GM12878 (cell line): ENCODE measurements around the gene MYO9B. TPM values are rescaled to one million over a fixed set of nuclear protein-coding genes. Genes with fewer than 3 reads are reported as not detected.

ENCODE experiments used
- ATAC-seq: fragments of 200-7000 bp; cut with Tn5 transposase; 3 replicates; pipeline ENCODE4 v1.9.1; 2020; ENCODE audit warnings: mild to moderate bottlenecking, moderate library complexity
- BruUV-seq: library from RNA; stranded (reverse); fragments of 400-500 nt; replicated peaks from 2 replicates; lab custom pipeline; 2021; lab: Mats Ljungman, UMichigan
- CTCF ChIA-PET: fragments of 300-600 bp; sonication (Branson Sonifier 250); formaldehyde crosslinking; extraction: SDS; loops from one replicate; lab custom pipeline; 2021; ENCODE audit warnings: inconsistent platforms; lab: Yijun Ruan, JAX
- POLR2A ChIA-PET: fragments of 350-600 bp; formaldehyde crosslinking; extraction: SDS; loops from one replicate; lab custom pipeline; 2021; ENCODE audit warnings: inconsistent platforms; lab: Charles Lee
- RAD21 ChIA-PET: fragments of 300-600 bp; sonication (Branson Sonifier 250); formaldehyde crosslinking; loops from one replicate; lab custom pipeline; 2023; ENCODE audit warnings: antibody characterized with exemption; ENCODE audit not compliant: unreplicated experiment; lab: Charles Lee
- SMC1A ChIA-PET: fragments of 300-600 bp; sonication (Branson Sonifier 250); formaldehyde crosslinking; loops from one replicate; lab custom pipeline; 2023; ENCODE audit not compliant: unreplicated experiment, uncharacterized antibody; lab: Charles Lee
- DNase-seq: peaks from one replicate; pipeline ENCODE4 v3.0.0-alpha.2; 2011; ENCODE audit warnings: low read depth, low spot score
- FAIRE-seq: peaks from 3 replicates; lab custom pipeline; 2011; peaks lifted over from hg19 to GRCh38; lab: Jason Lieb, UNC
- H2AFZ ChIP-seq: 2 replicates; pipeline ENCODE4 v1.6.0; 2011; ENCODE audit warnings: low read depth, low read length, control low read depth; ENCODE audit not compliant: control insufficient read depth
- H3K27ac ChIP-seq: 2 replicates; pipeline ENCODE4 v1.5.1; 2011; ENCODE audit warnings: control low read depth; ENCODE audit not compliant: control insufficient read depth, insufficient read depth
- H3K27me3 ChIP-seq, 2 experiments: replicated peaks in 1 of 2; 2 replicates each; pipeline versions ENCODE4 v1.6.0 to v1.6.1; 2011; ENCODE audit warnings: low read length in 1 of 2; ENCODE audit not compliant: control insufficient read depth in 2 of 2, insufficient read depth in 2 of 2
- H3K36me3 ChIP-seq, 2 experiments: 2 replicates each; pipeline ENCODE4 v1.5.1; 2011; ENCODE audit warnings: low read length in 1 of 2; ENCODE audit not compliant: control insufficient read depth in 2 of 2, insufficient read depth in 2 of 2
- H3K4me1 ChIP-seq: 2 replicates; pipeline ENCODE4 v1.6.1; 2011; ENCODE audit warnings: mild to moderate bottlenecking, low read length, moderate library complexity, mixed read lengths; ENCODE audit not compliant: control insufficient read depth, insufficient read depth
- H3K4me2 ChIP-seq: 2 replicates; pipeline ENCODE4 v1.6.0; 2011; ENCODE audit warnings: control low read depth; ENCODE audit not compliant: control insufficient read depth, insufficient read depth
- H3K4me3 ChIP-seq: fragments of 200-600 bp; sonication (generic); 2 replicates; pipeline ENCODE4 v1.5.1; 2016
- H3K79me2 ChIP-seq: 2 replicates; pipeline ENCODE4 v1.6.0; 2011; ENCODE audit warnings: low read length; ENCODE audit not compliant: control insufficient read depth, insufficient read depth
- H3K9ac ChIP-seq: 2 replicates; pipeline ENCODE4 v1.8.0; 2011; ENCODE audit warnings: low read length, control low read depth, mixed read lengths; ENCODE audit not compliant: control insufficient read depth, insufficient read depth
- H3K9me3 ChIP-seq: replicated peaks from 3 replicates; pipeline ENCODE4 v1.5.1; 2011; ENCODE audit warnings: mild to moderate bottlenecking, low read length; ENCODE audit not compliant: control insufficient read depth, insufficient read depth
- H4K20me1 ChIP-seq: 2 replicates; pipeline ENCODE4 v1.6.0; 2011; ENCODE audit not compliant: control insufficient read depth, insufficient read depth
- CBX3 ChIP-seq: fragments of 200-600 bp; sonication (generic); IDR thresholded peaks from 2 replicates; pipeline ENCODE4 v1.6.1; 2016; ENCODE audit warnings: low read depth, borderline replicate concordance
- ETV6 ChIP-seq, 2 experiments: fragments of 450-650 bp in 1 of 2; IDR thresholded peaks in 1 of 2; conservative IDR thresholded peaks in 1 of 2; 2 replicates each; pipeline ENCODE4 v1.6.1; 2014; ENCODE audit warnings: antibody characterized with exemption in 1 of 2, borderline replicate concordance in 1 of 2, low read depth in 1 of 2, mild to moderate bottlenecking in 1 of 2, moderate library complexity in 1 of 2
- FOXK2 ChIP-seq: fragments of 450-650 bp; IDR thresholded peaks from 2 replicates; pipeline ENCODE4 v1.6.1; 2017; ENCODE audit warnings: mild to moderate bottlenecking, moderate library complexity
- HDAC2 ChIP-seq: fragments of 200-600 bp; sonication (generic); IDR thresholded peaks from 2 replicates; pipeline ENCODE4 v1.6.1; 2017
- NKRF ChIP-seq: fragments of 450-650 bp; conservative IDR thresholded peaks from 2 replicates; pipeline ENCODE4 v1.6.1; 2017; ENCODE audit warnings: mild to moderate bottlenecking, moderate library complexity
- RFX5 ChIP-seq: IDR thresholded peaks from 2 replicates; pipeline ENCODE4 v1.6.1; 2011; ENCODE audit warnings: low read depth, low read length, improper control_type of control experiment
- SMARCA5 ChIP-seq: fragments of 450-650 bp; IDR thresholded peaks from 2 replicates; pipeline ENCODE4 v1.6.1; 2017; ENCODE audit warnings: mild to moderate bottlenecking
- SPI1 ChIP-seq: IDR thresholded peaks from 2 replicates; pipeline ENCODE4 v1.6.1; 2011; ENCODE audit warnings: low read depth, mild to moderate bottlenecking, low read length, moderate library complexity, borderline replicate concordance; ENCODE audit not compliant: insufficient read depth
- USF2 ChIP-seq: IDR thresholded peaks from 2 replicates; pipeline ENCODE4 v1.6.1; 2011; ENCODE audit warnings: low read depth, low read length, improper control_type of control experiment, borderline replicate concordance
- ZBTB40 ChIP-seq: fragments of 450-650 bp; IDR thresholded peaks from 2 replicates; pipeline ENCODE4 v1.6.1; 2016; ENCODE audit warnings: mild to moderate bottlenecking, moderate library complexity, borderline replicate concordance
- ZNF592 ChIP-seq: fragments of 450-650 bp; IDR thresholded peaks from 2 replicates; pipeline ENCODE4 v1.6.1; 2017; ENCODE audit warnings: mild to moderate bottlenecking, moderate library complexity
- WGBS: methylation state at CpG from one replicate; pipeline ENCODE4 v1.1.6; 2016; ENCODE audit warnings: low lambda C conversion rate; ENCODE audit not compliant: insufficient replicate concordance, insufficient coverage; ENCODE audit errors: missing lambda C conversion rate; 5-methylcytosine and 5-hydroxymethylcytosine counted together
- in situ Hi-C: fragments of 300-500 bp; cut with MboI; formaldehyde crosslinking; loops from 9 replicates; pipeline ENCODE4 v1.14.3; 2018; ENCODE audit warnings: mixed read lengths
- intact Hi-C: fragments of 100-400 bp; cut with micrococcal nuclease; formaldehyde crosslinking; loops from one replicate; pipeline ENCODE4 v1.14.2; 2022; ENCODE audit not compliant: unreplicated experiment
- polyA plus RNA-seq, 11 experiments: library from polyadenylated mRNA; depleted of rRNA in 4 of 11; unstranded in 6 of 11; stranded (reverse) in 5 of 11; fragments of >200 nt; fragmentation: Nextera tagmentation in 4 of 11; fragmentation: Illumina TruSeq in 1 of 11; extraction: Ambion mirVana in 4 of 11; extraction: Trizol in 1 of 11; gene quantifications; 1 replicate in 1 of 11; 2 replicates in 10 of 11; pipeline versions ENCODE4 v1.2.1 to v1.2.3, GENCODE V29; 2011 to 2016; ENCODE audit warnings: inconsistent platforms in 2 of 11, missing spikeins in 2 of 11, low read depth in 1 of 11
- total RNA-seq, 4 experiments: library from RNA; depleted of rRNA in 3 of 4; stranded (reverse); fragments of >200 nt in 3 of 4; fragmentation: Illumina TruSeq in 1 of 4; extraction: Trizol in 1 of 4; gene quantifications; 2 replicates each; pipeline versions ENCODE4 v1.2.1 to v1.2.3, GENCODE V29; 2013 to 2021

The MYO9B gene
- total and polyA plus RNA-seq, 10 of the 15 experiments (the other 5 are each of a cell fraction or from before 2014, with no cell fraction given): 5.4 to 165 (median 45.8) TPM

GRCh38 chr19:17195106-17195505, 119.5 kb downstream of the MYO9B start:
- no TSS peak for BruUV-seq
- TF ChIP-seq ETV6 (conservative IDR thresholded peaks at IDR 0.05 in 1 of 2, IDR thresholded peaks at IDR 0.05 in 1 of 2; ENCODE audit: borderline replicate concordance in 1 of 2, low read depth in 1 of 2): no peak
- TF ChIP-seq FOXK2: no peak
- no peak for TF ChIP-seq RFX5
- no peak for TF ChIP-seq ZBTB40
- no peak for TF ChIP-seq HDAC2
- no peak for TF ChIP-seq SMARCA5
- no peak for TF ChIP-seq NKRF
- no peak for TF ChIP-seq USF2
- TF ChIP-seq CBX3: no peak
- TF ChIP-seq SPI1: no peak
- no peak for TF ChIP-seq ZNF592
- in situ Hi-C loops (no loop called here), intact Hi-C loops (no loop called here)
- ATAC-seq: no peak
- Histone ChIP-seq H2AFZ (no peak overlapping the region), H4K20me1 (no peaks in the 10 kb centered on the region), H3K4me2 (no peak overlapping the region), H3K9ac (no peak overlapping the region), H3K9me3 (no peaks in the 10 kb centered on the region), H3K4me1 (no peaks in the 10 kb centered on the region), H3K27me3 (no peaks in the 10 kb centered on the region), H3K36me3 (peaks cover 25 to 38% of the 10 kb centered on the region in 2 experiments), H3K4me3 (no peak overlapping the region), H3K27ac (no peak overlapping the region), H3K79me2 (no peaks in the 10 kb centered on the region)
- ChIA-PET SMC1A (no interaction called here), CTCF (no interaction called here), RAD21 (no interaction called here), POLR2A (no interaction called here)
- no peak for FAIRE-seq
- no peak for DNase-seq
- WGBS: over 99% methylated on average over 22 of the region's 23 CpGs
